Activated T-helper 9 cell treated with anti-CD3 and anti-CD28 coated beads, Interleukin-2, amount 50 U/mL, for 16 hours (primary cell): ENCODE results near the gene MRAS.
"Not testable (repeated sequence)": the region's sequence is repeated elsewhere in the genome, so short reads cannot be mapped to it uniquely, and the experiment has no call there.

Experiments
- DNase-seq: peaks from one replicate; pipeline ENCODE4 v3.0.0-alpha.2; 2020; ENCODE audit warnings: low read depth

Gene MRAS

GRCh38 chr3:138445654-138446053 lies 97.3 kb downstream of the MRAS start:
- DNase-seq, result no peak

DNA sequence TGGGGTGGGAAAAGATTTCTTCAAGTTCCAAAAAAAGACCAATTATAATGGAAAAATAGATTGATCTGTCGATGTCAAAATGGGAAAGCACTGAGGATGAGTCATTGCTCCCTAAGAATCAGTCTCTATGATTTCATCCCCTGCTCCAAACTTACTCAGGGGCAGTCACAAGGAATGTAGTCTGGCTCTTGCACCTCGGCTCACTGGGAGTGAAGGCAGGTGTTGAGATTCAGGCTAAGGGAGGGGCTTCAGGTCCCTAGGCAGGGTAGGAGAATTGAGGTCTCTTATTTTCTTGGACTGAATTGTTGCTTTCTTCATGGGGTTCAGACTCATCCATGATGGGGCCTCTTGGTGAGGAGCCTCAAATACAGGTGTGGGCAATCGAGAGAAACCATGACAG lies 100.3 kb downstream of the MRAS start:
- DNase-seq, result no peak

GRCh38 chr3:138449490-138449889 lies 101.1 kb downstream of the MRAS start:
- DNase-seq, result no peak

DNA sequence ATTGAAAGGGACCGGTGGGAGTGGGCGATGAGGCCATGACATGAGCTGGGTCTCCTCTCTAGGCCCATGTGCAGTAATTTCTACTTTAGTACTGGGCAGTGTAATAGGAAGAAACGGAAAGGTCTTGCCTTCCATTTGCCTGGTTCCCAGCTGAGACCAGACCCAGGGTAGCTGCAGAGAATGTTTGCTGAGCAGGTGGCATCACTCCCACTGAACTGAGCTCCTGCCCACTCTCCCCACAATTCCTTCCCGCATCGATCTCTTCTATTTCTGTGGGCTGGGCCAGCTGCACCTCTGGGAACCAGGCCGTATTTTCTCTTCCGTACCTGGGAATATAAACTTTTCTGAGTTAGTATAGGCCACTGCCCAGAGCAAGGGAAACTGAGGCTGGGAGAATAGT lies 101.8 kb downstream of the MRAS start:
- no peak for DNase-seq

DNA sequence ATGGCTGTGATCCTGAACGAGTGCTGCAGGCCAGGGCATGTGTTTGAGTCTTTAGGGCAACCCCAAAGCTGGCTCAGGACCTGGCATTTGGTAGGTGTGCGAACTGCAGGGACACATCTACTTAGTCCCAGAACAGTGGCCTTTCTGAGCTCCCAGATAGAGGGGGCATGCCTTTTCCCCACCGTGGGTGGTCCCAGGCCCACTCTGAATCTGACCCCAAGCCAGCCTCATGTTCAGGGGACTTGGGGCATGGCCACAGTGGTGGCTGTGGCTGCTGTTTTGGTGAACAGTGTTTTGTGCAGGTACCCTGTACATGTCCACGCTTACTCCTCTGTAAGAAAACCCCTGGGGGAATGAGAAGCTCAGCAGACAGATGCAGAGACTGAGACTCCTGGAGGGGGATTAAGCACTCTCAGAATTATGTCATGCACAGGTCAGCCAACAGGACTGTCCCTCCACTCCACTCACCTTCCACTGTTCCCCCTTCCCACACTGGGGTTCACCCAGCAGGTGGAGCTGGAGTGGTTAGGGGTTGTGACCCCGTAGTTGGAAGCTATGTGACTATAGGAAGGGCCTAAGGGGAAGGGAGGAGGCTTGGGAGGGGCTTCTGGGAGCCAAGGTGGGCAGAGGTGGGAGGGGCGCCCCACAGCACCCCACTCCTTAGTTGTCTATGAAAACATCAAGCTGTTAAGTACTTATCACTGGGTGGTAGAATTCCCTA lies 102.5 kb downstream of the MRAS start:
- DNase-seq, result no peak

DNA sequence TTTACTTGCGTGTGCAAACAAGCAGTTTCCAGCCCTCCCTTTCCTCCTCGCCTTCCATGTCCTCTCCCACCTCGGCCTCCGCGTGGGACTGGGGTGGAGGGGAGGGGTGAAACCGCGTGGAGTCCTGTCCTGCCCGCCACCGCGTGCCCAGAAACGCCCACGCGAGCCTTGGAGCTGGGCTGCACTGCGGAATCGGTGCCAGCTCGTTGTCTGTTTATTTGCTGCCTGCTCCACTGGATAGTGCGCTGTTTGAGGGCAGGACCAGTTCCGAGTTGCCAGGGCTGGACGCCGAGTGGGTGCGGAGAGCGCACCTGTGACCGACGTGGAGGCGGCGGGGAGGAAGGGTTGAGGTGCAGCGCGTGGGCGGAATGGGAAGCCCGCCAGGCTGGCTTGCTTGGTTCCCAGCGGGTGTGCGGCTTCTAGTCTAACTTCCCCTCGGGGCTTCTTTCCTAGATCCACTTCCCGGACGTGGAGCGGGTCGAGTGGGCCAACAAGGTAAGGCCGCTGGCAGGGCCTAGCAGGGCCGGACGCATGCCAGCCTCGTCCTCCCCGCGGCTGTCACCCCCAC lies 103.3 kb downstream of the MRAS start:
- DNase-seq, result no peak

DNA sequence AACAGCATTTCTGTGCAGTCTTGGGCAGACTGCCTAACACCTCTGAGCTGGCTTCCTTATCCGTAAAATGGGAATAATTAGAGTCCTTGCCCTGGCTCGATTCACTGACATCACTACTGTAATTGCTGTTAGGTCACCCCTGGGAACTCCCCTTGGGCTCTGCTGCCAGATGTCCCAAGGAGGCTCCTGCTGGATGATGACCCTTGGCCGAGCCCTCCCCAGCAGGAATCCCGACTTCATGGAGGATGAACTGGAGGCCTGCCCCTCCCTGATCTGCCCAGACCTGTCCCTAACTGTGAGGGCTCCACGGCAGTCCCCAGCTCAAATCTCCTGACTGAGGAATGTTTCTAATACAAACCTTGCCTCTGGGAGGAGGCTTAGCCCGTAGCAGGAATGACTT lies 104.1 kb downstream of the MRAS start:
- no peak for DNase-seq

DNA sequence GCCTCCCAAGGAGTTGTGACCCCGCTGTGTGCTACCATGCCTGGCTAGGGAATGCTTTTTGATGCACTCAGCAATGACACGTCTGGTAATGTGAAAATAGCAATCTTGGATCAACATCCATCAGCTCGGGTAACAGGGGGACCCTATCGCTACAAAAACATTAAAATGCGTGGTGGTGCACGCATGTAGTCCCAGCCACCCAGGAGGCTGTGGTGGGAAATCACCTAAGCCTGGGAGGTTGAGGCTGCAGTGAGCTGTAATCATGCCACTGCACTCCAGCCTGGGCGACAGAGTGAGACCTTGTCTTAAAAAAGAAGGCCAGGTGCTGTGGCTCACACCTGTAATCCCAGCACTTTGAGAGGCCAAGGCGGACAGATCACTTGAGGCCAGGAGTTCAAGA lies 105.6 kb downstream of the MRAS start:
- not testable (repeated sequence) for DNase-seq
